Mucosa of rectum (tissue), 2 donors: ENCODE data around the gene PSD2.

ENCODE experiments used
- H3K27ac ChIP-seq, 2 donors: one replicate each; pipeline ENCODE4 v1.7.0; 2013; ENCODE audit warnings: inconsistent platforms in 2 of 2, low read depth in 2 of 2, low read length in 2 of 2
- H3K27me3 ChIP-seq, 2 donors: one replicate each; pipeline ENCODE4 v1.7.0; 2013; ENCODE audit warnings: low read length in 2 of 2; ENCODE audit not compliant: control insufficient read depth in 2 of 2, insufficient read depth in 2 of 2
- H3K36me3 ChIP-seq, 2 donors: one replicate each; pipeline ENCODE4 v1.7.0; 2013; ENCODE audit warnings: low read length in 2 of 2; ENCODE audit not compliant: control insufficient read depth in 2 of 2, insufficient read depth in 2 of 2
- H3K4me1 ChIP-seq, 2 donors: one replicate each; pipeline ENCODE4 v1.7.0; 2013; ENCODE audit warnings: low read length in 2 of 2, mild to moderate bottlenecking in 1 of 2; ENCODE audit not compliant: control insufficient read depth in 2 of 2, insufficient read depth in 2 of 2
- H3K4me3 ChIP-seq, 2 donors: one replicate each; pipeline ENCODE4 v1.7.0; 2013; ENCODE audit warnings: low read length in 2 of 2
- H3K9ac ChIP-seq, 2 donors: one replicate each; pipeline ENCODE4 v1.7.0; 2013; ENCODE audit warnings: low read length in 2 of 2, low read depth in 1 of 2, mild to moderate bottlenecking in 1 of 2
- H3K9me3 ChIP-seq, 2 donors: one replicate each; pipeline ENCODE4 v1.7.0; 2013; ENCODE audit warnings: low read length in 2 of 2; ENCODE audit not compliant: control insufficient read depth in 2 of 2
- donor health status: healthy.
- donor health status: Normal muscosa, but diverticular disease.

Gene PSD2

GRCh38 chr5:139864716-139865483 lies 69.3 kb downstream of the PSD2 start:
- no peaks in the 10 kb centered on the region for H3K27me3 ChIP-seq
- no peak overlapping the region for H3K9ac ChIP-seq
- no peaks in the 10 kb centered on the region for H3K9me3 ChIP-seq
- H3K36me3 ChIP-seq: no peaks in the 10 kb centered on the region
- H3K4me1 ChIP-seq: no peaks in the 10 kb centered on the region
- no peak overlapping the region for H3K27ac ChIP-seq
- no peak overlapping the region for H3K4me3 ChIP-seq

DNA sequence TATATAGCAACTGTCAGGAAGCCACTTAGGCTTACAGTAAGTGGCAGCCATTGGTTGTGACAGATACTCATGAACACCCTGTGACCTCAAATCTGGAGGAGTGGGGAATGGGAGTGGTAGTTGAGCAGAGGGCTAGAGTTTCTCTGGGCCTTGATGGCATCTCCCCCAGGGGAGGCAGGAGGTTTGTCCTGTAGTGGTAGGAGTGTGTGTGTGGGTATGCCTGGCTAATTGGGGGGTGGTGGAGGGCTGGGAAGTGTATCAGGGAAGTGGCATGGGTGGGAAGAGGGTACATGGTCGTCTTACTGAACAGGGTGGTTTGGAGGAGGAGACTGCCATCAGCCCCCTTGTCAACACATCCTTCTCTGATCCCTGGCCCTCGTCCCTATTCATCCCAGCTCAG lies 71.5 kb downstream of the PSD2 start:
- Histone ChIP-seq H3K4me3 (no peak overlapping the region), H3K9me3 (no peaks in the 10 kb centered on the region), H3K4me1 (no peaks in the 10 kb centered on the region), H3K9ac (no peak overlapping the region), H3K27ac (no peak overlapping the region), H3K27me3 (no peaks in the 10 kb centered on the region), H3K36me3 (no peaks in the 10 kb centered on the region)

GRCh38 chr5:139867581-139867980 lies 72.0 kb downstream of the PSD2 start:
- Histone ChIP-seq H3K4me1 (no peaks in the 10 kb centered on the region), H3K36me3 (no peaks in the 10 kb centered on the region), H3K4me3 (no peak overlapping the region), H3K27me3 (no peaks in the 10 kb centered on the region), H3K27ac (no peak overlapping the region), H3K9me3 (no peaks in the 10 kb centered on the region), H3K9ac (no peak overlapping the region)

GRCh38 chr5:139869042-139869790 lies 73.6 kb downstream of the PSD2 start:
- H3K9ac ChIP-seq: no peak overlapping the region
- no peaks in the 10 kb centered on the region for H3K36me3 ChIP-seq
- H3K4me1 ChIP-seq: no peaks in the 10 kb centered on the region
- no peak overlapping the region for H3K4me3 ChIP-seq
- H3K27me3 ChIP-seq: no peaks in the 10 kb centered on the region
- H3K9me3 ChIP-seq: no peaks in the 10 kb centered on the region
- no peak overlapping the region for H3K27ac ChIP-seq

DNA sequence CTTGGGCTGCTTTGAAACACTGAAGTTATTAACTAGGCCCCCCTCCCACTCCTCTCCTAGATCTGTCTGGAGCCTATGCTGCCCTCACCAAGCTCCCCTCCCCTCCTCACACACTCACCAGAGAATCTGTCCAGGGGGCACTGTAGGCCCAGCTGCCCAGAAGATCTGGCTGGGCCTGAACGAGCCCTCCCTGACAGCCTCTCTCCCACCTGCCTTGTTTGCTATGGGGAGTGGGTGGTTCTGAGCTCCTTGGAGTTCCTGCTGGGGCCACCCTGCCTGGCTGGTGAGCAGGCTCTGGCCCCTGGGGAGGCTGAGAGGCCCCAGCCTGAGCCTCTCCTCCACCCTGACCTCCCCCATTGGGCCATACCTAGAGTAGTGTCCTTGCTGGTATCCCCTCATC lies 75.1 kb downstream of the PSD2 start:
- H3K36me3 ChIP-seq: no peaks in the 10 kb centered on the region
- H3K27ac ChIP-seq: no peak overlapping the region
- H3K4me3 ChIP-seq: no peak overlapping the region
- H3K4me1 ChIP-seq: no peaks in the 10 kb centered on the region
- H3K9me3 ChIP-seq: no peaks in the 10 kb centered on the region
- no peak overlapping the region for H3K9ac ChIP-seq
- H3K27me3 ChIP-seq: no peaks in the 10 kb centered on the region

DNA sequence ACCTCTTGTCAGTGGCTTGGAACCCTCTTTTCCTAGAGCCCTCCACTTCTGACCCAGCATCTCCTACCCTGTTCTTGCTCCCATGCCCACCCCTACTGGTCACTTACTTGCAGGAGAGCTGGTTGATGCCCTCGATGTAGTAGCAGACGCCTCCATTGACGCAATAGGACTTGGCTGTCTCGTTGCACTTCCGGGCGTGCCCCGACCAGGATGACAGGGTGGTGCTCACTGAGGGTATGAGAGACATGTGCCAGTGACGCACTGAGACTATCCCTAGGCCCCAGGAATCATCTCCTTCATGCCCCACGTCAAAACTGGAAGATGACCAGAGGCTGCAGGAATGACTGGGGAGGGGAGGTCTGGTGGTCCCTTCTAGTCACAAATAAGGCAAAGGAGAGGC lies 76.0 kb downstream of the PSD2 start:
- Histone ChIP-seq H3K9me3 (no peaks in the 10 kb centered on the region), H3K27me3 (no peaks in the 10 kb centered on the region), H3K27ac (no peak overlapping the region), H3K9ac (no peak overlapping the region), H3K4me1 (no peaks in the 10 kb centered on the region), H3K4me3 (no peak overlapping the region), H3K36me3 (no peaks in the 10 kb centered on the region)

GRCh38 chr5:139872052-139872766 lies 76.6 kb downstream of the PSD2 start:
- no peaks in the 10 kb centered on the region for H3K4me1 ChIP-seq
- no peak overlapping the region for H3K9ac ChIP-seq
- no peaks in the 10 kb centered on the region for H3K27me3 ChIP-seq
- no peak overlapping the region for H3K4me3 ChIP-seq
- no peaks in the 10 kb centered on the region for H3K36me3 ChIP-seq
- no peaks in the 10 kb centered on the region for H3K9me3 ChIP-seq
- no peak overlapping the region for H3K27ac ChIP-seq

GRCh38 chr5:139872851-139873794 lies 77.5 kb downstream of the PSD2 start:
- H3K4me3 ChIP-seq: no peak overlapping the region
- H3K9me3 ChIP-seq: no peaks in the 10 kb centered on the region
- H3K27me3 ChIP-seq: no peaks in the 10 kb centered on the region
- no peak overlapping the region for H3K9ac ChIP-seq
- no peak overlapping the region for H3K27ac ChIP-seq
- no peaks in the 10 kb centered on the region for H3K4me1 ChIP-seq
- no peaks in the 10 kb centered on the region for H3K36me3 ChIP-seq

GRCh38 chr5:139875957-139876356 lies 80.3 kb downstream of the PSD2 start:
- H3K9me3 ChIP-seq: no peaks in the 10 kb centered on the region
- no peaks in the 10 kb centered on the region for H3K4me1 ChIP-seq
- H3K27me3 ChIP-seq: no peaks in the 10 kb centered on the region
- no peak overlapping the region for H3K4me3 ChIP-seq
- H3K9ac ChIP-seq: no peak overlapping the region
- H3K36me3 ChIP-seq: no peaks in the 10 kb centered on the region
- no peak overlapping the region for H3K27ac ChIP-seq
